H1 (cell line): ENCODE measurements around the gene LY6G6F. TPM values are rescaled to one million over a fixed set of nuclear protein-coding genes. Genes with fewer than 3 reads are reported as not detected.

Experiments
- CTCF ChIA-PET: fragments of 300-600 bp; sonication (Branson Sonifier 250); formaldehyde crosslinking; loops from one replicate; lab custom pipeline; 2021; ENCODE audit not compliant: partially characterized antibody; lab: Charles Lee
- POLR2A ChIA-PET: fragments of 300-600 bp; sonication (Branson Sonifier 250); formaldehyde crosslinking; loops from one replicate; lab custom pipeline; 2021; ENCODE audit warnings: inconsistent platforms; ENCODE audit not compliant: partially characterized antibody; lab: Charles Lee
- DNase-seq, 2 experiments: peaks; one replicate each; pipeline versions ENCODE4 v3.0.0 to v3.0.0-alpha.2; 2010 to 2022; ENCODE audit warnings: low spot score in 2 of 2, low read depth in 1 of 2, mixed read lengths in 1 of 2
- FAIRE-seq: peaks from 2 replicates; lab custom pipeline; 2011; peaks lifted over from hg19 to GRCh38; lab: Jason Lieb, UNC
- H2AFZ ChIP-seq: 2 replicates; pipeline ENCODE4 v1.8.1; 2012; ENCODE audit warnings: low read length, inconsistent platforms
- H2AK5ac ChIP-seq: 2 replicates; pipeline ENCODE4 v1.6.1; 2013; ENCODE audit warnings: low read depth, low read length
- H2BK120ac ChIP-seq: replicated peaks from 2 replicates; pipeline ENCODE3; 2013; ENCODE audit warnings: low read depth, low read length, inconsistent platforms
- H2BK12ac ChIP-seq: 2 replicates; pipeline ENCODE4 v1.6.1; 2013; ENCODE audit warnings: low read depth, low read length
- H2BK15ac ChIP-seq: 2 replicates; pipeline ENCODE4 v1.6.1; 2013; ENCODE audit warnings: low read length
- H2BK20ac ChIP-seq: 2 replicates; pipeline ENCODE4 v1.6.1; 2013; ENCODE audit warnings: low read length
- H2BK5ac ChIP-seq: 2 replicates; pipeline ENCODE4 v1.6.1; 2013; ENCODE audit warnings: low read depth, low read length
- H3K14ac ChIP-seq: 2 replicates; pipeline ENCODE4 v1.6.1; 2013; ENCODE audit warnings: inconsistent platforms; ENCODE audit not compliant: insufficient read length
- H3K18ac ChIP-seq: 2 replicates; pipeline ENCODE4 v1.6.1; 2013; ENCODE audit warnings: low read length; ENCODE audit errors: extremely low read depth
- H3K23ac ChIP-seq: 2 replicates; pipeline ENCODE4 v1.6.1; 2013; ENCODE audit warnings: inconsistent platforms; ENCODE audit not compliant: insufficient read length
- H3K23me2 ChIP-seq: 2 replicates; pipeline ENCODE4 v1.6.1; 2013; ENCODE audit warnings: low read depth, low read length
- H3K27ac ChIP-seq: 2 replicates; pipeline ENCODE4 v1.6.1; 2011; ENCODE audit warnings: low read depth, low read length, inconsistent platforms
- H3K27me3 ChIP-seq, 4 experiments: replicated peaks in 1 of 4; 1 replicate in 1 of 4; 2 replicates in 3 of 4; pipeline versions ENCODE4 v1.6.1 to v1.8.1; 2011 to 2013; ENCODE audit warnings: low read length in 3 of 4, mild to moderate bottlenecking in 3 of 4, inconsistent platforms in 2 of 4, mixed read lengths in 2 of 4, moderate library complexity in 1 of 4; ENCODE audit not compliant: control insufficient read depth in 3 of 4, insufficient read depth in 3 of 4; ENCODE audit errors: extremely low read depth in 1 of 4
- H3K36me3 ChIP-seq, 4 experiments: 2 replicates each; pipeline versions ENCODE4 v1.6.1 to v1.8.1; 2011 to 2013; ENCODE audit warnings: mild to moderate bottlenecking in 4 of 4, low read length in 3 of 4, moderate library complexity in 2 of 4, control low read depth in 1 of 4, inconsistent platforms in 1 of 4; ENCODE audit not compliant: insufficient read depth in 4 of 4, control insufficient read depth in 2 of 4
- H3K4ac ChIP-seq: replicated peaks from 2 replicates; pipeline ENCODE3; 2013; ENCODE audit warnings: low read length, low read depth, mixed read lengths, inconsistent platforms; ENCODE audit not compliant: insufficient read length
- H3K4me1 ChIP-seq, 4 experiments: replicated peaks in 1 of 4; 1 replicate in 1 of 4; 2 replicates in 3 of 4; pipeline versions ENCODE4 v1.6.1 to v1.8.1; 2011 to 2013; ENCODE audit warnings: low read length in 3 of 4, inconsistent platforms in 2 of 4, mixed read lengths in 1 of 4; ENCODE audit not compliant: insufficient read depth in 4 of 4, control insufficient read depth in 3 of 4
- H3K4me2 ChIP-seq, 2 experiments: 2 replicates each; pipeline versions ENCODE4 v1.6.1 to v1.8.1; 2011 to 2013; ENCODE audit warnings: low read depth in 2 of 2, low read length in 2 of 2, control low read depth in 1 of 2, inconsistent platforms in 1 of 2, mild to moderate bottlenecking in 1 of 2; ENCODE audit not compliant: insufficient read depth in 1 of 2
- H3K4me3 ChIP-seq, 4 experiments: fragments of 200-600, 300-600 bp in 1 of 4; sonication (generic), shearing (Covaris generic), sonication (Bioruptor Twin) in 1 of 4; 2 replicates each; pipeline versions ENCODE4 v1.5.1 to v1.8.1; 2011 to 2016; ENCODE audit warnings: low read length in 4 of 4, low read depth in 3 of 4, control low read depth in 2 of 4, inconsistent platforms in 2 of 4, mild to moderate bottlenecking in 2 of 4, mixed read lengths in 1 of 4, moderate library complexity in 1 of 4; ENCODE audit not compliant: insufficient read depth in 2 of 4; ENCODE audit errors: extremely low read depth in 1 of 4
- H3K56ac ChIP-seq: replicated peaks from 2 replicates; pipeline ENCODE3; 2013; ENCODE audit warnings: low read depth, mild to moderate bottlenecking, mixed read lengths, low read length, inconsistent platforms; ENCODE audit not compliant: insufficient read length
- H3K79me1 ChIP-seq: 2 replicates; pipeline ENCODE4 v1.6.1; 2013; ENCODE audit warnings: low read depth, low read length, control low read depth
- H3K79me2 ChIP-seq, 2 experiments: 2 replicates each; pipeline versions ENCODE4 v1.6.1 to v1.8.1; 2012 to 2013; ENCODE audit warnings: low read length in 2 of 2, mild to moderate bottlenecking in 2 of 2, inconsistent platforms in 1 of 2; ENCODE audit not compliant: insufficient read depth in 2 of 2, control insufficient read depth in 1 of 2
- H3K9ac ChIP-seq, 4 experiments: replicated peaks in 1 of 4; 1 replicate in 1 of 4; 2 replicates in 3 of 4; pipeline versions ENCODE4 v1.6.1 to v1.8.1; 2011 to 2013; ENCODE audit warnings: low read depth in 3 of 4, low read length in 3 of 4, control low read depth in 2 of 4, mild to moderate bottlenecking in 2 of 4, moderate library complexity in 2 of 4, inconsistent platforms in 1 of 4; ENCODE audit errors: extremely low read depth in 1 of 4
- H3K9me3 ChIP-seq, 2 experiments: 2 replicates each; pipeline versions ENCODE4 v1.6.1 to v1.8.1; 2012 to 2013; ENCODE audit warnings: mild to moderate bottlenecking in 2 of 2, moderate library complexity in 2 of 2, control low read depth in 1 of 2, inconsistent platforms in 1 of 2, low read depth in 1 of 2, low read length in 1 of 2, mixed read lengths in 1 of 2; ENCODE audit not compliant: insufficient read depth in 2 of 2
- H4K20me1 ChIP-seq, 2 experiments: replicated peaks in 1 of 2; 2 replicates each; pipeline versions ENCODE3 to v1.8.1; 2011 to 2013; ENCODE audit warnings: inconsistent platforms in 2 of 2, low read length in 2 of 2, mild to moderate bottlenecking in 1 of 2; ENCODE audit not compliant: insufficient read depth in 2 of 2, control insufficient read depth in 1 of 2
- H4K5ac ChIP-seq: 2 replicates; pipeline ENCODE4 v1.6.1; 2013; ENCODE audit warnings: low read length, low read depth, mixed read lengths, inconsistent platforms; ENCODE audit not compliant: insufficient read length
- H4K8ac ChIP-seq: 2 replicates; pipeline ENCODE4 v1.8.0; 2013; ENCODE audit warnings: mild to moderate bottlenecking, moderate library complexity, low read length, inconsistent platforms; ENCODE audit not compliant: insufficient read depth; ENCODE audit errors: extremely low read depth
- H4K91ac ChIP-seq: replicated peaks from 2 replicates; pipeline ENCODE3; 2013; ENCODE audit warnings: low read length, mixed read lengths, inconsistent platforms; ENCODE audit not compliant: insufficient read length
- CHD1 ChIP-seq: IDR thresholded peaks from 2 replicates; pipeline ENCODE4 v1.6.1; 2012; ENCODE audit warnings: low read depth, low read length, improper control_type of control experiment
- POLR2A ChIP-seq, 2 experiments: IDR thresholded peaks; 1 replicate in 1 of 2; 2 replicates in 1 of 2; pipeline ENCODE4 v1.6.1; 2011; ENCODE audit warnings: low read depth in 2 of 2, low read length in 2 of 2, mild to moderate bottlenecking in 2 of 2; ENCODE audit errors: control extremely low read depth in 1 of 2
- POU5F1 ChIP-seq: IDR thresholded peaks from 2 replicates; pipeline ENCODE4 v1.6.1; 2011; ENCODE audit warnings: low read depth, mild to moderate bottlenecking, low read length, moderate library complexity
- RXRA ChIP-seq: IDR thresholded peaks from 2 replicates; pipeline ENCODE4 v1.6.1; 2011; ENCODE audit warnings: low read depth, mild to moderate bottlenecking, low read length, moderate library complexity; ENCODE audit not compliant: insufficient read depth
- WGBS, 2 experiments: shearing (Covaris generic) in 1 of 2; methylation state at CpG; one replicate each; pipeline versions ENCODE4 v1.1.6 to v1.1.7; 2013 to 2015; ENCODE audit warnings: low lambda C conversion rate in 2 of 2, mixed read lengths in 2 of 2, inconsistent platforms in 1 of 2, low coverage in 1 of 2, missing lambda C conversion rate in 1 of 2; ENCODE audit not compliant: insufficient replicate concordance in 2 of 2, insufficient coverage in 1 of 2, insufficient read length in 1 of 2; ENCODE audit errors: extremely low coverage in 1 of 2, missing lambda C conversion rate in 1 of 2; 5-methylcytosine and 5-hydroxymethylcytosine counted together
- polyA plus RNA-seq, 7 experiments: library from polyadenylated mRNA; depleted of rRNA in 3 of 7; stranded (reverse) in 5 of 7; unstranded in 2 of 7; fragments of >200 nt in 5 of 7; fragments of 200-250 nt in 2 of 7; gene quantifications; 1 replicate in 5 of 7; 2 replicates in 1 of 7; 4 replicates in 1 of 7; pipeline versions ENCODE4 v1.2.1 to v1.2.3, GENCODE V29; 2011 to 2013; ENCODE audit warnings: missing spikeins in 2 of 7, mixed read lengths in 2 of 7
- total RNA-seq: library from RNA; stranded (reverse); fragmentation: NEBNext Ultra II Directional; extraction: Animal tissue kit (Norgen Biotek cat#: 25700); gene quantifications from 2 replicates; pipeline ENCODE4 v1.2.1, GENCODE V29; 2021

The LY6G6F gene
- total and polyA plus RNA-seq, 2 of the 8 experiments (the other 6 are each of a cell fraction or from before 2014, with no cell fraction given) = not detected

- H3K4me1 ChIP-seq = peaks cover 0 to 15% (median 4%) of the 10 kb centered on the region in 4 experiments; a peak in 5 of 7 replicates
- H3K36me3 ChIP-seq = peaks cover 4 to 19% (median 9%) of the 10 kb centered on the region in 4 experiments; a peak in 6 of 8 replicates
- H4K8ac ChIP-seq = peak within 1 kb of the TSS; percentile 94
- DNase-seq (peak; percentile 59 to 90), FAIRE-seq (no peak)
- no peak within 1 kb of the TSS for H2BK12ac ChIP-seq
- H3K18ac ChIP-seq = peak within 1 kb of the TSS; percentile 42; the same call in 1 of the 2 replicates
- H3K9ac ChIP-seq = peak within 1 kb of the TSS; percentile 75 to 93 (median 82)
- H3K14ac ChIP-seq = peak within 1 kb of the TSS; percentile 71
- H3K23ac ChIP-seq = no peak within 1 kb of the TSS
- no peaks in the 10 kb centered on the region for H3K9me3 ChIP-seq
- H2AFZ ChIP-seq = peak within 1 kb of the TSS; percentile 84; the same call in 1 of the 2 replicates
- H2BK20ac ChIP-seq = no peak within 1 kb of the TSS
- H4K5ac ChIP-seq = peak within 1 kb of the TSS; percentile 73
- peak within 1 kb of the TSS; percentile 76 for H4K91ac ChIP-seq
- H2BK15ac ChIP-seq = peak within 1 kb of the TSS; percentile 8; the same call in 1 of the 2 replicates
- no peaks in the 10 kb centered on the region for H3K27me3 ChIP-seq
- H3K79me1 ChIP-seq = peaks cover 7% of the 10 kb centered on the region; the same call in 1 of the 2 replicates
- POLR2A ChIA-PET = interaction anchor here (0.6 to 25.5 kb wide), 29 partner anchors 7 to 203 kb away, joined by 3 to 883 read pairs (median 5); partner anchors contain the start of genes AIF1, APOM, ATP6V1G2 and BAG6
- peaks cover 0 to 3% of the 10 kb centered on the region in 2 experiments for H4K20me1 ChIP-seq
- H3K4ac ChIP-seq = peak within 1 kb of the TSS; percentile 83
- H2AK5ac ChIP-seq = no peak within 1 kb of the TSS
- 4% methylated on average over 50 of the region's 52 CpGs; no CpG with 5 or more reads in 1 of the 2 experiments for WGBS, 2 experiments
- H3K27ac ChIP-seq = peak within 1 kb of the TSS; percentile 63
- H3K23me2 ChIP-seq = peaks cover 8% of the 10 kb centered on the region
- no peak within 1 kb of the TSS for H2BK120ac ChIP-seq
- peak within 1 kb of the TSS; percentile 85 to 94 (median 88) for H3K4me3 ChIP-seq
- H3K4me2 ChIP-seq = peak within 1 kb of the TSS; percentile 94 to 95
- peaks cover 0 to 39% of the 10 kb centered on the region in 2 experiments; a peak in 3 of 4 replicates for H3K79me2 ChIP-seq
- peak within 1 kb of the TSS; percentile 77 for H3K56ac ChIP-seq
- 0 out of 2 replicates have a peak within 1 kb of the TSS, but pooled peaks have one; percentile 1 for H2BK5ac ChIP-seq
- CTCF ChIA-PET = interaction anchor here (0.6 to 1.6 kb wide), 16 partner anchors 8 to 227 kb away, joined by 3 to 6 read pairs (median 3); partner anchors contain the start of genes ATP6V1G2, BAG6 and LY6G5B
- no peak for TF ChIP-seq CHD1
- TF ChIP-seq RXRA = no peak
- TF ChIP-seq POU5F1 = no peak
- peak in 1 of 2 experiments; percentile 83; a peak in 2 of 3 replicates for TF ChIP-seq POLR2A (IDR thresholded peaks at IDR 0.05; ENCODE audit: control extremely low read depth in 1 of 2, low read depth in 2 of 2, low read length in 2 of 2)
Measured at GRCh38 chr6:31660381-31661261, 46.0 kb upstream of the LY6G6F start, which contains the start of gene C6orf47. C6orf47 (minus strand) TSS chr6:31660778; CDS start chr6:31659947, 831 bp downstream.
